ENCODE data around the gene CATSPERB. TPM values are rescaled to one million over a fixed set of nuclear protein-coding genes. Genes with fewer than 3 reads are reported as not detected.

The CATSPERB gene
- total and polyA plus RNA-seq, 2 of the 8 experiments (the other 6 are each of a cell fraction or from before 2014, with no cell fraction given): 0.11 to 0.30 TPM

- Histone ChIP-seq H4K5ac (ENCODE audit: insufficient read length, low read depth, low read length) (no peak overlapping the region), H3K14ac (ENCODE audit: insufficient read length) (no peak overlapping the region), H3K36me3 (ENCODE audit: control insufficient read depth in 2 of 4, insufficient read depth in 4 of 4, low read length in 3 of 4) (peaks cover 0 to 4% (median 0%) of the 10 kb centered on the region in 4 experiments; a peak in 1 of 8 replicates), H3K4me1 (replicated peaks in 1 of 4; ENCODE audit: control insufficient read depth in 3 of 4, insufficient read depth in 4 of 4, low read length in 3 of 4) (no peaks in the 10 kb centered on the region), H3K4me2 (ENCODE audit: insufficient read depth in 1 of 2, low read depth in 2 of 2, low read length in 2 of 2) (no peak overlapping the region), H2AFZ (ENCODE audit: low read length) (no peak overlapping the region), H3K79me2 (ENCODE audit: control insufficient read depth in 1 of 2, insufficient read depth in 2 of 2, low read length in 2 of 2) (no peaks in the 10 kb centered on the region), H2BK12ac (ENCODE audit: low read depth, low read length) (no peak overlapping the region), H4K91ac (replicated peaks; ENCODE audit: insufficient read length, low read length) (no peak overlapping the region), H2BK15ac (ENCODE audit: low read length) (no peak overlapping the region), H4K20me1 (replicated peaks in 1 of 2; ENCODE audit: control insufficient read depth in 1 of 2, insufficient read depth in 2 of 2, low read length in 2 of 2) (no peaks in the 10 kb centered on the region), H2BK20ac (ENCODE audit: low read length) (no peak overlapping the region), H2BK120ac (replicated peaks; ENCODE audit: low read depth, low read length) (no peak overlapping the region), H3K18ac (ENCODE audit: extremely low read depth, low read length) (no peak overlapping the region), H3K23ac (ENCODE audit: insufficient read length) (no peak overlapping the region), H3K56ac (replicated peaks; ENCODE audit: insufficient read length, low read depth, low read length) (no peak overlapping the region), H3K9ac (replicated peaks in 1 of 4; ENCODE audit: extremely low read depth in 1 of 4, low read depth in 3 of 4, low read length in 3 of 4) (no peak overlapping the region), H4K8ac (ENCODE audit: extremely low read depth, insufficient read depth, low read length) (no peak overlapping the region), H3K27me3 (replicated peaks in 1 of 4; ENCODE audit: control insufficient read depth in 3 of 4, extremely low read depth in 1 of 4, insufficient read depth in 3 of 4, low read length in 3 of 4) (no peaks in the 10 kb centered on the region), H3K27ac (ENCODE audit: low read depth, low read length) (no peak overlapping the region), H3K9me3 (ENCODE audit: insufficient read depth in 2 of 2, low read depth in 1 of 2, low read length in 1 of 2) (no peaks in the 10 kb centered on the region), H3K4ac (replicated peaks; ENCODE audit: insufficient read length, low read depth, low read length) (no peak overlapping the region), H3K23me2 (ENCODE audit: low read depth, low read length) (no peaks in the 10 kb centered on the region), H2BK5ac (ENCODE audit: low read depth, low read length) (no peak overlapping the region), H3K4me3 (ENCODE audit: extremely low read depth in 1 of 4, insufficient read depth in 2 of 4, low read depth in 3 of 4, low read length in 4 of 4) (no peak overlapping the region), H3K79me1 (ENCODE audit: low read depth, low read length) (no peaks in the 10 kb centered on the region), H2AK5ac (ENCODE audit: low read depth, low read length) (no peak overlapping the region)
- WGBS, 2 experiments (ENCODE audit: extremely low coverage in 1 of 2, insufficient coverage in 1 of 2, insufficient read length in 1 of 2, insufficient replicate concordance in 2 of 2, low coverage in 1 of 2, low lambda C conversion rate in 2 of 2, missing lambda C conversion rate in 1 of 2): 90% methylated on average over 3 of the region's 3 CpGs; no CpG with 5 or more reads in 1 of the 2 experiments
- FAIRE-seq: no peak
- DNase-seq (ENCODE audit: low read depth in 1 of 2, low spot score in 2 of 2): no peak
- ChIA-PET CTCF (ENCODE audit: partially characterized antibody) (interaction anchor here (1.4 kb wide), 1 partner anchor 116 kb away, joined by 4 read pairs; no protein-coding TSS in a partner anchor), POLR2A (ENCODE audit: partially characterized antibody) (no interaction called here)
- TF ChIP-seq, protein P1, sequence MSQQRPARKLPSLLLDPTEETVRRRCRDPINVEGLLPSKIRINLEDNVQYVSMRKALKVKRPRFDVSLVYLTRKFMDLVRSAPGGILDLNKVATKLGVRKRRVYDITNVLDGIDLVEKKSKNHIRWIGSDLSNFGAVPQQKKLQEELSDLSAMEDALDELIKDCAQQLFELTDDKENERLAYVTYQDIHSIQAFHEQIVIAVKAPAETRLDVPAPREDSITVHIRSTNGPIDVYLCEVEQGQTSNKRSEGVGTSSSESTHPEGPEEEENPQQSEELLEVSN (IDR thresholded peaks at IDR 0.05): no peak
- TF ChIP-seq, protein P2, sequence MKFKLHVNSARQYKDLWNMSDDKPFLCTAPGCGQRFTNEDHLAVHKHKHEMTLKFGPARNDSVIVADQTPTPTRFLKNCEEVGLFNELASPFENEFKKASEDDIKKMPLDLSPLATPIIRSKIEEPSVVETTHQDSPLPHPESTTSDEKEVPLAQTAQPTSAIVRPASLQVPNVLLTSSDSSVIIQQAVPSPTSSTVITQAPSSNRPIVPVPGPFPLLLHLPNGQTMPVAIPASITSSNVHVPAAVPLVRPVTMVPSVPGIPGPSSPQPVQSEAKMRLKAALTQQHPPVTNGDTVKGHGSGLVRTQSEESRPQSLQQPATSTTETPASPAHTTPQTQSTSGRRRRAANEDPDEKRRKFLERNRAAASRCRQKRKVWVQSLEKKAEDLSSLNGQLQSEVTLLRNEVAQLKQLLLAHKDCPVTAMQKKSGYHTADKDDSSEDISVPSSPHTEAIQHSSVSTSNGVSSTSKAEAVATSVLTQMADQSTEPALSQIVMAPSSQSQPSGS (IDR thresholded peaks at IDR 0.05; ENCODE audit: low read length): no peak
- TF ChIP-seq SUZ12 (IDR thresholded peaks at IDR 0.05; ENCODE audit: low read length): no peak
- TF ChIP-seq RNF2 (IDR thresholded peaks at IDR 0.05; ENCODE audit: borderline replicate concordance, low read depth, low read length, missing control alignments, poor library complexity, severe bottlenecking): no peak
- no peak for TF ChIP-seq TAF7 (optimal IDR thresholded peaks at IDR 0.05; ENCODE audit: borderline replicate concordance, low read depth, low read length)
- no peak for TF ChIP-seq EP300 (IDR thresholded peaks at IDR 0.05; ENCODE audit: borderline replicate concordance in 1 of 2, low read depth in 2 of 2, low read length in 2 of 2)
Measured at GRCh38 chr14:91780452-91780851, 48.6 kb upstream of the CATSPERB start.

Measured in H1 (cell line).